Tibial nerve (tissue), 4 donors: ENCODE results near the gene ACHE. TPM values are rescaled to one million over a fixed set of nuclear protein-coding genes. Genes with fewer than 3 reads are reported as not detected.
A peak's percentile ranks its signal among the peaks of the same experiment; 100 is the strongest.

Experiments used
- DNase-seq, 2 donors: peaks; one replicate each; pipeline ENCODE4 v3.0.0-alpha.2; 2019; ENCODE audit warnings: low spot score in 2 of 2
- H3K27ac ChIP-seq, 4 donors: fragments of 200-600 bp; sonication (generic) in 3 of 4; one replicate each; pipeline ENCODE4 v1.5.1; 2017 to 2019; ENCODE audit warnings: mild to moderate bottlenecking in 1 of 4
- H3K27me3 ChIP-seq, 2 donors: fragments of 200-600 bp; sonication (generic) in 1 of 2; one replicate each; pipeline versions ENCODE4 v1.5.1 to v1.6.0; 2017 to 2019
- H3K36me3 ChIP-seq, 3 donors: fragments of 200-600 bp; sonication (generic); one replicate each; pipeline ENCODE4 v1.5.1; 2018 to 2019
- H3K4me1 ChIP-seq, 4 donors: fragments of 200-600 bp; sonication (generic) in 3 of 4; one replicate each; pipeline ENCODE4 v1.5.1; 2017 to 2019
- H3K4me3 ChIP-seq, 4 donors: fragments of 200-600 bp; sonication (generic) in 3 of 4; one replicate each; pipeline ENCODE4 v1.5.1; 2017 to 2019; ENCODE audit warnings: mild to moderate bottlenecking in 1 of 4, moderate library complexity in 1 of 4
- H3K9me3 ChIP-seq, 4 donors: fragments of 200-600 bp; sonication (generic) in 3 of 4; one replicate each; pipeline ENCODE4 v1.5.1; 2017 to 2019
- EP300 ChIP-seq, 2 donors: sonication (generic); formaldehyde crosslinking; IDR thresholded peaks; one replicate each; pipeline ENCODE4 v1.6.1; 2017; ENCODE audit warnings: antibody characterized with exemption in 2 of 2, mild to moderate bottlenecking in 1 of 2
- POLR2A ChIP-seq, 2 donors: fragments of 450-650 bp; IDR thresholded peaks; one replicate each; pipeline ENCODE4 v1.6.1; 2017; ENCODE audit warnings: antibody characterized with exemption in 2 of 2, mild to moderate bottlenecking in 2 of 2, moderate library complexity in 2 of 2
- whole genome bisulfite sequencing, 2 donors: methylation state at CpG; one replicate each; pipeline ENCODE4 v1.1.5; 2018; 5-methylcytosine and 5-hydroxymethylcytosine counted together
- total RNA-seq, 4 donors: library from RNA; depleted of rRNA; stranded (reverse); fragments of >200 nt; gene quantifications; one replicate each; pipeline ENCODE4 v1.1.0, GENCODE V29; 2016
- TF ChIP-seq, protein P1 (sequence below), 5 experiments: fragments of 200-600 bp in 3 of 5; fragments of 450-650 bp in 2 of 5; sonication (generic) in 3 of 5; IDR thresholded peaks; one replicate each; pipeline ENCODE4 v1.5.1; 2016 to 2019; ENCODE audit warnings: antibody characterized with exemption in 5 of 5, mild to moderate bottlenecking in 3 of 5, moderate library complexity in 2 of 5

The ACHE gene
- total RNA-seq, 4 donors from 2014 or later: 3.0 TPM; not detected in 3

GRCh38 chr7:100893318-100893895 is 2.3 kb downstream of the ACHE start:
- H3K27me3 ChIP-seq: peaks cover 2 to 51% of the 10 kb centered on the region in 2 donors
- peaks cover 0 to 57% (median 35%) of the 10 kb centered on the region in 4 donors for H3K4me1 ChIP-seq
- DNase-seq: no peak
- H3K27ac ChIP-seq: no peak overlapping the region
- peaks cover 0 to 2% (median 2%) of the 10 kb centered on the region in 3 donors for H3K36me3 ChIP-seq
- TF ChIP-seq, protein P1, sequence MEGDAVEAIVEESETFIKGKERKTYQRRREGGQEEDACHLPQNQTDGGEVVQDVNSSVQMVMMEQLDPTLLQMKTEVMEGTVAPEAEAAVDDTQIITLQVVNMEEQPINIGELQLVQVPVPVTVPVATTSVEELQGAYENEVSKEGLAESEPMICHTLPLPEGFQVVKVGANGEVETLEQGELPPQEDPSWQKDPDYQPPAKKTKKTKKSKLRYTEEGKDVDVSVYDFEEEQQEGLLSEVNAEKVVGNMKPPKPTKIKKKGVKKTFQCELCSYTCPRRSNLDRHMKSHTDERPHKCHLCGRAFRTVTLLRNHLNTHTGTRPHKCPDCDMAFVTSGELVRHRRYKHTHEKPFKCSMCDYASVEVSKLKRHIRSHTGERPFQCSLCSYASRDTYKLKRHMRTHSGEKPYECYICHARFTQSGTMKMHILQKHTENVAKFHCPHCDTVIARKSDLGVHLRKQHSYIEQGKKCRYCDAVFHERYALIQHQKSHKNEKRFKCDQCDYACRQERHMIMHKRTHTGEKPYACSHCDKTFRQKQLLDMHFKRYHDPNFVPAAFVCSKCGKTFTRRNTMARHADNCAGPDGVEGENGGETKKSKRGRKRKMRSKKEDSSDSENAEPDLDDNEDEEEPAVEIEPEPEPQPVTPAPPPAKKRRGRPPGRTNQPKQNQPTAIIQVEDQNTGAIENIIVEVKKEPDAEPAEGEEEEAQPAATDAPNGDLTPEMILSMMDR (IDR thresholded peaks at IDR 0.05): no peak
- TF ChIP-seq POLR2A (IDR thresholded peaks at IDR 0.05): no peak
- no peak for TF ChIP-seq EP300 (IDR thresholded peaks at IDR 0.05)
- no peaks in the 10 kb centered on the region for H3K9me3 ChIP-seq
- WGBS, 2 donors: 86 to 90% methylated on average over 17 to 19 of the region's 32 CpGs
- H3K4me3 ChIP-seq: no peak overlapping the region

DNA sequence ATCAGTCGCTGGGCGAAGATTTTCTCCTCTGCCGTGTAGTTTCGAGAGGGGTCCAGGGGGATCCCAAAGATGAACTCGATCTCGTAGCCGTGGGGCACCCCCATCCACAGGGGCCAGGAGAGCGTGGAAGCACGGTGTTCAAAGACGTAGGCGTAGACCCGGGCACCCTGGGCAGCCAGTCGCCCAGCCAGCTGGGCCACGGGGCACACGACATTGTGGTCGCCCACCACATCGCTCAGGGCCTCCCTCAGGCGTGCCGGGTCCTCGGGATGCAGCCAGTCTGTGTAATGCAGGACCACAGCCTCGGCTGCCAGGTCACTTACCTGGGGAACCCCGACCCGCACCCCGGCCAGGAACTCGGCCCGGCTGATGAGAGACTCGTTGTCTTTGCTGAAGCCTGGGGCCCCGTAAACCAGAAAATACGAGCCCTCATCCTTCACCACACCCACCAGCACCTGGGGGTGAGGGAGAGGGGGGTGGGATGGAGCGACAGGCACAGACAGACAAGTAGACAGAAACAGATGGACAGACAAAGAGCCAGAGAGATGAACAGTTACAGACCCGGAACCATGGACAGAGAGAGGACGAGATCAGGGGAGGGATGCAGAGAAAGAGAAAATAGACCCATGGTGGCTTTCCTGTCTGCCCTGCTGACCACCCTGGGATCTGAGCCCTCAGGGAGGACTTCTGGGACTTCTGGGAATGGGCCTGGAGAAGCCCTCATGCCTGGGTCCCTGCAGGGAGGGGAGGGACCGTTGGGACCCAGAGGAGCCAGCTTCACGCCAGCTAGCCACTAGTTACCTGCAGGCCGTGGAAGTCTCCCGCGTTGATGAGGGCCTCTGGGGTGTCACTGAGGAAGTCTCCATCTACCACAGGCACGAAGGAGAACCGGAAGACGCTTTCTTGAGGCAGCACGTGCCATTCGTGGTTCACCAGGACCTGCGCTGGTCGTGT is 3.0 kb downstream of the ACHE start:
- H3K27me3 ChIP-seq: peaks cover 2 to 43% of the 10 kb centered on the region in 2 donors
- no peak for DNase-seq
- H3K27ac ChIP-seq: no peak overlapping the region
- H3K9me3 ChIP-seq: no peaks in the 10 kb centered on the region
- H3K36me3 ChIP-seq: peaks cover 0 to 9% (median 6%) of the 10 kb centered on the region in 3 donors
- TF ChIP-seq, protein P1 (IDR thresholded peaks at IDR 0.05): no peak
- no peak for TF ChIP-seq POLR2A (IDR thresholded peaks at IDR 0.05)
- TF ChIP-seq EP300 (IDR thresholded peaks at IDR 0.05): no peak
- peaks cover 0 to 65% (median 40%) of the 10 kb centered on the region in 4 donors for H3K4me1 ChIP-seq
- H3K4me3 ChIP-seq: no peak overlapping the region
- WGBS, 2 donors: 87 to 89% methylated on average over 31 to 40 of the region's 44 CpGs

DNA sequence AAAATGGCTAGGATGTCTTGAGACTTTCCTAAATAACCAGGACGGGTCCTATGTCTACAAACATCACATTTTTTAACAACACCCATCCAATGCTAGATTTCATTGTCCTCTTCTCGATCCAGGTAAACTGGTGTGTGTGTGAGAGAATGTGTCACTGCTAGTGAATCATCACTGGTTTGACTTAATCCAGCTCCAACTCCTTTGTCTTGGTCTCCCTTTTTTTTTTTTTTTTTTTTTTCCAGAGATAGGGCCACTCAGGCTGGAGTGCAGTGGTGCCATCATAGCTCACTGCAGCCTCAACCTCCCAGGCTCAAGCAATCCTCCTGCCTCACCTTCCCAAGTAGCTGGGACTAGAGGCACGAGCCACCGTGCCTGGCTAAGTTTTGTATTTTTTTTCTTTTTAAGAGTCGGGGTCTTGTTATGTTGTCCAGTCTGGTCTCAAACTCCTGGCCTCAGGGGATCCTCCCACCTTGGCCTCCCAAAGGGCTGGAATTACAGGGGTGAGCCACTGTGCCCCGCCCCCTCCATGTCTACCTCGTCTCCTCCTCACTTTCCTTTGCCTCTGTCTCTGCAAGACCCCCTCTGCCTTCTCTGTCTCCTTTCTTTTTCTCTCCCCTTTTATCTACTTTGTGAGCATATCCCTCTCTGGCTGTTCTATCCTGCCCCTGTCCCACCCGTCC is 4.0 kb downstream of the ACHE start:
- no peak for DNase-seq
- Histone ChIP-seq H3K36me3 (peaks cover 0 to 19% (median 14%) of the 10 kb centered on the region in 3 donors), H3K27me3 (peaks cover 2 to 36% of the 10 kb centered on the region in 2 donors), H3K9me3 (no peaks in the 10 kb centered on the region), H3K4me3 (peak overlapping the region in 1 of 4 donors; percentile 93), H3K27ac (peak overlapping the region in 1 of 4 donors; percentile 93), H3K4me1 (peaks cover 0 to 67% (median 40%) of the 10 kb centered on the region in 4 donors)
- TF ChIP-seq POLR2A (IDR thresholded peaks at IDR 0.05) (no peak), EP300 (IDR thresholded peaks at IDR 0.05) (no peak)
- 66 to 74% methylated on average over 8 of the region's 8 CpGs for WGBS, 2 donors

GRCh38 chr7:100890653-100891567 is 4.8 kb downstream of the ACHE start:
- peak overlapping the region; percentile 77 to 93 (median 88) for H3K27ac ChIP-seq
- no peaks in the 10 kb centered on the region for H3K9me3 ChIP-seq
- TF ChIP-seq EP300 (IDR thresholded peaks at IDR 0.05) (no peak), POLR2A (IDR thresholded peaks at IDR 0.05) (no peak)
- TF ChIP-seq, protein P1 (IDR thresholded peaks at IDR 0.05): no peak
- H3K4me3 ChIP-seq: peak overlapping the region; percentile 65 to 93 (median 78)
- H3K4me1 ChIP-seq: peaks cover 0 to 59% (median 33%) of the 10 kb centered on the region in 4 donors
- no peak for DNase-seq
- H3K27me3 ChIP-seq: peaks cover 0 to 28% of the 10 kb centered on the region in 2 donors
- 9 to 10% methylated on average over 40 to 43 of the region's 43 CpGs for WGBS, 2 donors
- peaks cover 0 to 27% (median 19%) of the 10 kb centered on the region in 3 donors for H3K36me3 ChIP-seq
